HepG2 (cell line): ENCODE measurements around the gene SLC35B2. TPM values are rescaled to one million over a fixed set of nuclear protein-coding genes. Genes with fewer than 3 reads are reported as not detected.

ENCODE experiments used
- ARID2 ChIP-seq: sonication (generic); formaldehyde crosslinking; IDR thresholded peaks from 2 replicates; pipeline ENCODE4 v1.8.1; 2022; ENCODE audit warnings: mild to moderate bottlenecking, missing genetic modification reagents, borderline replicate concordance
- CBX2 ChIP-seq, 2 experiments: fragments of 200-600 bp in 1 of 2; sonication (generic); formaldehyde crosslinking in 1 of 2; IDR thresholded peaks; 2 replicates each; pipeline versions ENCODE4 v1.7.0 to v1.8.1; 2018 to 2022; ENCODE audit warnings: low read depth in 2 of 2, low read length in 1 of 2, mild to moderate bottlenecking in 1 of 2, missing genetic modification reagents in 1 of 2
- CHCHD3 ChIP-seq: sonication (generic); formaldehyde crosslinking; IDR thresholded peaks from 2 replicates; pipeline ENCODE4 v1.8.0; 2022; ENCODE audit warnings: mild to moderate bottlenecking, missing genetic modification reagents, moderate library complexity
- E2F1 ChIP-seq: sonication (generic); formaldehyde crosslinking; IDR thresholded peaks from 2 replicates; pipeline ENCODE4 v1.5.0; 2020; ENCODE audit warnings: missing genetic modification reagents
- ELF1 ChIP-seq: sonication (generic); formaldehyde crosslinking; IDR thresholded peaks from 2 replicates; pipeline ENCODE4 v1.4.0; 2020; ENCODE audit warnings: missing genetic modification reagents
- ESRRA ChIP-seq: sonication (generic); formaldehyde crosslinking; IDR thresholded peaks from 2 replicates; pipeline ENCODE4 v1.5.1; 2020; ENCODE audit warnings: mild to moderate bottlenecking, low read depth, missing genetic modification reagents
- FOXK2 ChIP-seq: fragments of 450-650 bp; IDR thresholded peaks from 2 replicates; pipeline ENCODE4 v1.6.1; 2016
- FOXP4 ChIP-seq: sonication (generic); formaldehyde crosslinking; IDR thresholded peaks from 2 replicates; pipeline ENCODE4 v1.4.0; 2020; ENCODE audit warnings: missing genetic modification reagents
- HNRNPLL ChIP-seq: fragments of 200-400 bp; formaldehyde crosslinking; IDR thresholded peaks from 2 replicates; pipeline ENCODE4 v1.6.1; 2017; ENCODE audit warnings: mild to moderate bottlenecking, low read depth, low read length; ENCODE audit not compliant: poor library complexity, severe bottlenecking
- MXD4 ChIP-seq: IDR thresholded peaks from 2 replicates; pipeline ENCODE4 v1.6.1; 2016; ENCODE audit warnings: mild to moderate bottlenecking, missing biosample characterization, missing genetic modification reagents
- NR2F1 ChIP-seq, 2 experiments: fragments of 450-650 bp in 1 of 2; formaldehyde crosslinking in 1 of 2; IDR thresholded peaks; 2 replicates each; pipeline versions ENCODE4 v1.5.0 to v1.6.1; 2016 to 2020; ENCODE audit warnings: mild to moderate bottlenecking in 1 of 2, missing compliant biosample characterization in 1 of 2, missing genetic modification reagents in 1 of 2, moderate library complexity in 1 of 2
- PITX1 ChIP-seq: sonication (generic); formaldehyde crosslinking; IDR thresholded peaks from 2 replicates; pipeline ENCODE4 v1.5.1; 2020; ENCODE audit warnings: mild to moderate bottlenecking, missing genetic modification reagents
- RORA ChIP-seq: sonication (generic); formaldehyde crosslinking; IDR thresholded peaks from 2 replicates; pipeline ENCODE4 v1.5.0; 2020; ENCODE audit warnings: mild to moderate bottlenecking, missing genetic modification reagents, moderate library complexity
- SKI ChIP-seq: fragments of 450-650 bp; IDR thresholded peaks from one replicate; pipeline ENCODE4 v1.6.1; 2018; ENCODE audit warnings: mild to moderate bottlenecking; ENCODE audit not compliant: partially characterized antibody
- ZMYM4 ChIP-seq: sonication (generic); formaldehyde crosslinking; IDR thresholded peaks from 2 replicates; pipeline ENCODE4 v1.8.1; 2023; ENCODE audit warnings: mild to moderate bottlenecking, missing genetic modification reagents
- ZNF20 ChIP-seq: sonication (generic); formaldehyde crosslinking; IDR thresholded peaks from 2 replicates; pipeline ENCODE4 v1.4.0; 2020; ENCODE audit warnings: mild to moderate bottlenecking, moderate library complexity, missing genetic modification reagents
- ZNF30 ChIP-seq: sonication (generic); formaldehyde crosslinking; IDR thresholded peaks from 2 replicates; pipeline ENCODE4 v1.5.0; 2020; ENCODE audit warnings: mild to moderate bottlenecking, missing genetic modification reagents
- ZNF543 ChIP-seq: sonication (generic); formaldehyde crosslinking; IDR thresholded peaks from 2 replicates; pipeline ENCODE4 v1.4.0; 2020; ENCODE audit warnings: mild to moderate bottlenecking, missing genetic modification reagents
- ZNF7 ChIP-seq: IDR thresholded peaks from 2 replicates; pipeline ENCODE4 v1.6.1; 2016; ENCODE audit warnings: missing biosample characterization, missing genetic modification reagents
- ZNF773 ChIP-seq: sonication (generic); formaldehyde crosslinking; IDR thresholded peaks from 2 replicates; pipeline ENCODE4 v1.4.0; 2020; ENCODE audit warnings: missing genetic modification reagents, borderline replicate concordance
- ZNF775 ChIP-seq: sonication (generic); formaldehyde crosslinking; IDR thresholded peaks from 2 replicates; pipeline ENCODE4 v1.4.0; 2020; ENCODE audit warnings: missing genetic modification reagents, mild to moderate bottlenecking, moderate library complexity, borderline replicate concordance
- ZSCAN12 ChIP-seq: sonication (generic); formaldehyde crosslinking; IDR thresholded peaks from 2 replicates; pipeline ENCODE4 v1.9.0; 2021; ENCODE audit warnings: mild to moderate bottlenecking, missing genetic modification reagents
- ZSCAN29 ChIP-seq: sonication (generic); formaldehyde crosslinking; conservative IDR thresholded peaks from 2 replicates; pipeline ENCODE4 v1.4.0; 2020; ENCODE audit warnings: mild to moderate bottlenecking, missing genetic modification reagents
- ZSCAN5A ChIP-seq: sonication (generic); formaldehyde crosslinking; IDR thresholded peaks from 2 replicates; pipeline ENCODE4 v1.8.0; 2022; ENCODE audit warnings: mild to moderate bottlenecking, missing genetic modification reagents, borderline replicate concordance
- polyA plus RNA-seq, 8 experiments: library from polyadenylated mRNA; depleted of rRNA in 3 of 8; stranded (reverse) in 7 of 8; unstranded in 1 of 8; fragments of >200 nt; fragmentation: Illumina TruSeq in 4 of 8; extraction: Trizol in 4 of 8; gene quantifications; 2 replicates each; pipeline versions ENCODE4 v1.2.1 to v1.2.3, GENCODE V29; 2011 to 2016; ENCODE audit warnings: low read depth in 4 of 8, missing spikeins in 1 of 8, mixed read lengths in 1 of 8; ENCODE audit not compliant: insufficient read depth in 1 of 8
- total RNA-seq, 5 experiments: library from RNA; depleted of rRNA; stranded (reverse); fragments of >200 nt; fragmentation: Illumina TruSeq; extraction: Trizol; gene quantifications; 2 replicates each; pipeline ENCODE4 v1.2.3, GENCODE V29; 2016; ENCODE audit warnings: low read depth in 1 of 5

SLC35B2 gene
- total and polyA plus RNA-seq, 2 of the 13 experiments (the other 11 are each of a cell fraction or from before 2014, with no cell fraction given) = 61.1 to 148 TPM

- no peak for TF ChIP-seq CBX2 (IDR thresholded peaks at IDR 0.05; ENCODE audit: low read depth, low read length)
- no peak for TF ChIP-seq CBX2 (CRISPR knock-in tag; IDR thresholded peaks at IDR 0.05; ENCODE audit: low read depth)
- TF ChIP-seq FOXK2 = peak; percentile 20; the same call in 1 of the 2 replicates
- peak; percentile 97 for TF ChIP-seq ZNF773 (CRISPR knock-in tag)
- no peak for TF ChIP-seq ELF1 (CRISPR knock-in tag)
- TF ChIP-seq ESRRA (CRISPR knock-in tag) = peak; percentile 40
- no peak for TF ChIP-seq RORA
- no peak for TF ChIP-seq ZNF30 (CRISPR knock-in tag)
- peak; percentile 97 for TF ChIP-seq ZMYM4 (CRISPR knock-in tag)
- peak; percentile 21; the same call in 1 of the 2 replicates for TF ChIP-seq ZSCAN29 (CRISPR knock-in tag)
- peak; percentile 11; the same call in 1 of the 2 replicates for TF ChIP-seq ZSCAN5A (CRISPR knock-in tag)
- peak; percentile 72 for TF ChIP-seq SKI
- TF ChIP-seq MXD4 = peak; percentile 82; the same call in 1 of the 2 replicates
- TF ChIP-seq ZNF775 (CRISPR knock-in tag) = 0 out of 2 replicates have a peak, but pooled peaks have one; percentile 21
- TF ChIP-seq PITX1 (CRISPR knock-in tag) = 0 out of 2 replicates have a peak, but pooled peaks have one; percentile 5
- TF ChIP-seq E2F1 (CRISPR knock-in tag) = peak; percentile 73
- 0 out of 2 replicates have a peak, but pooled peaks have one; percentile 8 for TF ChIP-seq ZNF20
- TF ChIP-seq ZNF7 (CRISPR knock-in tag) = peak; percentile 6; the same call in 1 of the 2 replicates
- TF ChIP-seq CHCHD3 = no peak
- TF ChIP-seq ZNF543 (CRISPR knock-in tag) = no peak
- TF ChIP-seq FOXP4 = peak; percentile 77; the same call in 1 of the 2 replicates
- no peak for TF ChIP-seq HNRNPLL
- no peak for TF ChIP-seq ARID2 (CRISPR knock-in tag)
- no peak for TF ChIP-seq NR2F1 (CRISPR knock-in tag; IDR thresholded peaks at IDR 0.05)
- peak; percentile 91 for TF ChIP-seq ZSCAN12 (CRISPR knock-in tag)
Observed at GRCh38 chr6:44246663-44247337, 10.5 kb downstream of the SLC35B2 start, which contains the start of gene HSP90AB1 (continued).
